Measurements from ENCODE around the gene GUF1. TPM values are rescaled to one million over a fixed set of nuclear protein-coding genes. Genes with fewer than 3 reads are reported as not detected.

GUF1 gene
- total and polyA plus RNA-seq, 4 donors: 6.4 to 13.0 (median 10.5) TPM

GRCh38 chr4:44716597-44716996 lies 38.4 kb downstream of the GUF1 start:
- DNase-seq (ENCODE audit: low spot score): no peak
- Histone ChIP-seq H3K27me3 (ENCODE audit: control insufficient read depth in 4 of 4, insufficient read depth in 4 of 4, low read length in 3 of 4) (no peaks in the 10 kb centered on the region), H3K9me3 (ENCODE audit: control insufficient read depth in 4 of 4, low read length in 3 of 4) (no peaks in the 10 kb centered on the region), H3K4me3 (ENCODE audit: low read depth in 1 of 3, low read length in 3 of 3) (no peak overlapping the region), H3K36me3 (ENCODE audit: control insufficient read depth in 4 of 4, insufficient read depth in 3 of 4, low read depth in 1 of 4, low read length in 3 of 4) (no peaks in the 10 kb centered on the region), H3K9ac (ENCODE audit: low read depth in 1 of 2, low read length in 2 of 2) (no peak overlapping the region), H3K4me1 (ENCODE audit: control insufficient read depth in 4 of 4, insufficient read depth in 4 of 4, low read length in 3 of 4) (no peaks in the 10 kb centered on the region), H3K27ac (ENCODE audit: low read depth in 1 of 2, low read length in 2 of 2) (no peak overlapping the region)
- no peak for TF ChIP-seq RXRA (IDR thresholded peaks at IDR 0.05)
- no peak for TF ChIP-seq JUND (IDR thresholded peaks at IDR 0.05)
- no peak for TF ChIP-seq CTCF (IDR thresholded peaks at IDR 0.05; ENCODE audit: low read depth, low read length, missing input control)
- no peak for TF ChIP-seq REST (IDR thresholded peaks at IDR 0.05)
- TF ChIP-seq ATF3 (IDR thresholded peaks at IDR 0.05): no peak
- TF ChIP-seq, protein P1, sequence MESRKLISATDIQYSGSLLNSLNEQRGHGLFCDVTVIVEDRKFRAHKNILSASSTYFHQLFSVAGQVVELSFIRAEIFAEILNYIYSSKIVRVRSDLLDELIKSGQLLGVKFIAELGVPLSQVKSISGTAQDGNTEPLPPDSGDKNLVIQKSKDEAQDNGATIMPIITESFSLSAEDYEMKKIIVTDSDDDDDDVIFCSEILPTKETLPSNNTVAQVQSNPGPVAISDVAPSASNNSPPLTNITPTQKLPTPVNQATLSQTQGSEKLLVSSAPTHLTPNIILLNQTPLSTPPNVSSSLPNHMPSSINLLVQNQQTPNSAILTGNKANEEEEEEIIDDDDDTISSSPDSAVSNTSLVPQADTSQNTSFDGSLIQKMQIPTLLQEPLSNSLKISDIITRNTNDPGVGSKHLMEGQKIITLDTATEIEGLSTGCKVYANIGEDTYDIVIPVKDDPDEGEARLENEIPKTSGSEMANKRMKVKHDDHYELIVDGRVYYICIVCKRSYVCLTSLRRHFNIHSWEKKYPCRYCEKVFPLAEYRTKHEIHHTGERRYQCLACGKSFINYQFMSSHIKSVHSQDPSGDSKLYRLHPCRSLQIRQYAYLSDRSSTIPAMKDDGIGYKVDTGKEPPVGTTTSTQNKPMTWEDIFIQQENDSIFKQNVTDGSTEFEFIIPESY (IDR thresholded peaks at IDR 0.05): no peak
- WGBS: 85% methylated on average over 5 of the region's 5 CpGs

GRCh38 chr4:44720371-44720770 lies 42.2 kb downstream of the GUF1 start:
- Histone ChIP-seq H3K4me3 (ENCODE audit: low read depth in 1 of 3, low read length in 3 of 3) (no peak overlapping the region), H3K4me1 (ENCODE audit: control insufficient read depth in 4 of 4, insufficient read depth in 4 of 4, low read length in 3 of 4) (peaks cover 1 to 3% (median 3%) of the 10 kb centered on the region in 4 donors), H3K36me3 (ENCODE audit: control insufficient read depth in 4 of 4, insufficient read depth in 3 of 4, low read depth in 1 of 4, low read length in 3 of 4) (no peaks in the 10 kb centered on the region), H3K27me3 (ENCODE audit: control insufficient read depth in 4 of 4, insufficient read depth in 4 of 4, low read length in 3 of 4) (no peaks in the 10 kb centered on the region), H3K9me3 (ENCODE audit: control insufficient read depth in 4 of 4, low read length in 3 of 4) (no peaks in the 10 kb centered on the region), H3K9ac (ENCODE audit: low read depth in 1 of 2, low read length in 2 of 2) (no peak overlapping the region), H3K27ac (ENCODE audit: low read depth in 1 of 2, low read length in 2 of 2) (no peak overlapping the region)
- DNase-seq (ENCODE audit: low spot score): no peak
- 97% methylated on average over 4 of the region's 4 CpGs for WGBS
- no peak for TF ChIP-seq HNF4A (conservative IDR thresholded peaks at IDR 0.05)
- no peak for TF ChIP-seq NR2F2 (IDR thresholded peaks at IDR 0.05)
- TF ChIP-seq SP1 (IDR thresholded peaks at IDR 0.05): no peak
- no peak for TF ChIP-seq RAD21 (IDR thresholded peaks at IDR 0.05)
- TF ChIP-seq FOXA2 (IDR thresholded peaks at IDR 0.05): no peak
- TF ChIP-seq FOXA1 (IDR thresholded peaks at IDR 0.05): no peak
- TF ChIP-seq EGR1 (IDR thresholded peaks at IDR 0.05; ENCODE audit: low read depth in 2 of 2): no peak
- TF ChIP-seq GABPA (IDR thresholded peaks at IDR 0.05 in 1 of 2, conservative IDR thresholded peaks at IDR 0.05 in 1 of 2): no peak
- no peak for TF ChIP-seq HNF4G (IDR thresholded peaks at IDR 0.05)
- TF ChIP-seq, protein P2, sequence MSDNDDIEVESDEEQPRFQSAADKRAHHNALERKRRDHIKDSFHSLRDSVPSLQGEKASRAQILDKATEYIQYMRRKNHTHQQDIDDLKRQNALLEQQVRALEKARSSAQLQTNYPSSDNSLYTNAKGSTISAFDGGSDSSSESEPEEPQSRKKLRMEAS (IDR thresholded peaks at IDR 0.05): no peak
